Prostate gland (tissue), 2 donors: ENCODE results near the gene RAD51B. TPM values are rescaled to one million over a fixed set of nuclear protein-coding genes. Genes with fewer than 3 reads are reported as not detected.

Experiments used
- DNase-seq: peaks from one replicate; pipeline ENCODE4 v3.0.0-alpha.2; 2019; ENCODE audit warnings: low spot score
- H3K27ac ChIP-seq, 2 donors: fragments of 200-600 bp; sonication (generic); 2 replicates each; pipeline ENCODE4 v1.5.1; 2017 to 2019
- H3K27me3 ChIP-seq: fragments of 200-600 bp; sonication (generic); replicated peaks from 2 replicates; pipeline ENCODE4 v1.5.1; 2019; ENCODE audit not compliant: insufficient read depth
- H3K36me3 ChIP-seq, 2 donors: fragments of 200-600 bp; sonication (generic); 1 replicate in 1 of 2; 2 replicates in 1 of 2; pipeline versions ENCODE4 v1.5.1 to v1.8.1; 2017 to 2019
- H3K4me1 ChIP-seq: fragments of 200-600 bp; sonication (generic); replicated peaks from 2 replicates; pipeline ENCODE4 v1.5.1; 2019
- H3K4me3 ChIP-seq, 2 donors: fragments of 200-600 bp; sonication (generic); 2 replicates each; pipeline ENCODE4 v1.5.1; 2017 to 2019
- H3K9me3 ChIP-seq: fragments of 200-600 bp; sonication (generic); 2 replicates; pipeline ENCODE4 v1.5.1; 2017
- CTCF ChIP-seq, 4 experiments: fragments of 200-600 bp in 2 of 4; fragments of 450-650 bp in 2 of 4; sonication (generic) in 2 of 4; IDR thresholded peaks; 1 replicate in 3 of 4; 2 replicates in 1 of 4; pipeline ENCODE4 v1.5.1; 2016 to 2019; ENCODE audit warnings: antibody characterized with exemption in 4 of 4, mild to moderate bottlenecking in 2 of 4, moderate library complexity in 2 of 4
- POLR2A ChIP-seq: fragments of 450-650 bp; IDR thresholded peaks from one replicate; pipeline ENCODE4 v1.6.1; 2016; ENCODE audit warnings: antibody characterized with exemption, mild to moderate bottlenecking
- POLR2AphosphoS5 ChIP-seq: sonication (generic); formaldehyde crosslinking; IDR thresholded peaks from one replicate; pipeline ENCODE4 v1.6.1; 2017; ENCODE audit warnings: antibody characterized with exemption
- WGBS: methylation state at CpG from one replicate; pipeline ENCODE4 v1.1.5; 2018; 5-methylcytosine and 5-hydroxymethylcytosine counted together
- intact Hi-C: fragments of 100-400 bp; cut with DNase I; formaldehyde crosslinking; loops from one replicate; pipeline ENCODE4 v1.14.2; 2022
- total RNA-seq, 2 donors: library from RNA; depleted of rRNA; stranded (reverse); fragments of >200 nt; gene quantifications; one replicate each; pipeline ENCODE4 v1.1.0, GENCODE V29; 2016

The RAD51B gene
- total RNA-seq, 2 donors from 2014 or later, result 14.9 to 35.8 TPM

GRCh38 chr14:67934087-67934486, 114.5 kb downstream of the RAD51B start:
- Histone ChIP-seq H3K27me3 (no peaks in the 10 kb centered on the region), H3K27ac (peak overlapping the region; percentile 17 to 55), H3K4me3 (no peak overlapping the region), H3K9me3 (no peaks in the 10 kb centered on the region), H3K36me3 (no peaks in the 10 kb centered on the region), H3K4me1 (no peaks in the 10 kb centered on the region)
- intact Hi-C loops, result loop anchor here (2.0 kb wide), 1 partner anchor 883 kb away; no protein-coding TSS in a partner anchor
- peak; percentile 68 for TF ChIP-seq POLR2AphosphoS5
- peak; percentile 49 to 90 (median 82) for TF ChIP-seq CTCF (IDR thresholded peaks at IDR 0.05)
- no peak for TF ChIP-seq POLR2A
- DNase-seq, result peak; percentile 59
- 16% methylated on average over 1 of the region's 1 CpG for WGBS

- Histone ChIP-seq H3K36me3 (no peaks in the 10 kb centered on the region), H3K27me3 (no peaks in the 10 kb centered on the region), H3K27ac (peak overlapping the region; percentile 17 to 55), H3K4me3 (no peak overlapping the region), H3K9me3 (no peaks in the 10 kb centered on the region), H3K4me1 (peaks cover 2% of the 10 kb centered on the region)
- intact Hi-C loops, result loop anchor here (2.0 kb wide), 1 partner anchor 882 kb away; no protein-coding TSS in a partner anchor
- no peak for DNase-seq
- TF ChIP-seq POLR2AphosphoS5 (no peak), POLR2A (no peak), CTCF (IDR thresholded peaks at IDR 0.05) (no peak)
- WGBS, result 94% methylated on average over 1 of the region's 1 CpG
Observed at GRCh38 chr14:67934862-67935261, 115.3 kb downstream of the RAD51B start.

GRCh38 chr14:67935371-67935770, 115.8 kb downstream of the RAD51B start:
- Histone ChIP-seq H3K27ac (no peak overlapping the region), H3K4me3 (no peak overlapping the region), H3K27me3 (no peaks in the 10 kb centered on the region), H3K36me3 (no peaks in the 10 kb centered on the region), H3K4me1 (peaks cover 2% of the 10 kb centered on the region), H3K9me3 (no peaks in the 10 kb centered on the region)
- TF ChIP-seq POLR2AphosphoS5, result no peak
- no peak for TF ChIP-seq CTCF (IDR thresholded peaks at IDR 0.05)
- no peak for TF ChIP-seq POLR2A
- intact Hi-C loops, result loop anchor here (2.0 kb wide), 1 partner anchor 881 kb away; no protein-coding TSS in a partner anchor
- 90% methylated on average over 2 of the region's 2 CpGs for WGBS
- DNase-seq, result no peak

GRCh38 chr14:67938071-67938470, 118.5 kb downstream of the RAD51B start:
- H3K4me1 ChIP-seq, result peaks cover 10% of the 10 kb centered on the region
- no peaks in the 10 kb centered on the region for H3K36me3 ChIP-seq
- TF ChIP-seq POLR2A, result no peak
- TF ChIP-seq CTCF (IDR thresholded peaks at IDR 0.05), result no peak
- TF ChIP-seq POLR2AphosphoS5, result no peak
- no peaks in the 10 kb centered on the region for H3K27me3 ChIP-seq
- no peak for DNase-seq
- 88% methylated on average over 2 of the region's 2 CpGs for WGBS
- intact Hi-C loops, result no loop called here
- no peaks in the 10 kb centered on the region for H3K9me3 ChIP-seq
- no peak overlapping the region for H3K27ac ChIP-seq
- H3K4me3 ChIP-seq, result no peak overlapping the region
